ENCODE results near the gene SGCE. TPM values are rescaled to one million over a fixed set of nuclear protein-coding genes. Genes with fewer than 3 reads are reported as not detected.

SGCE gene
- total and polyA plus RNA-seq, 10 of the 15 experiments (the other 5 are each of a cell fraction or from before 2014, with no cell fraction given), result 30.5 to 80.1 (median 49.2) TPM

GRCh38 chr7:94571816-94572215 lies 84.1 kb downstream of the SGCE start:
- DNase-seq (ENCODE audit: low read depth, low spot score), result no peak
- no peaks in the 10 kb centered on the region for H3K79me2 ChIP-seq (ENCODE audit: control insufficient read depth, insufficient read depth, low read length)
- SMC1A ChIA-PET (ENCODE audit: uncharacterized antibody, unreplicated experiment), result no interaction called here
- no peaks in the 10 kb centered on the region for H3K4me1 ChIP-seq (ENCODE audit: control insufficient read depth, insufficient read depth, low read length)
- no peaks in the 10 kb centered on the region; the same call in none of the 3 replicates for H3K9me3 ChIP-seq (replicated peaks; ENCODE audit: control insufficient read depth, insufficient read depth, low read length)
- no peaks in the 10 kb centered on the region for H3K36me3 ChIP-seq (ENCODE audit: control insufficient read depth in 2 of 2, insufficient read depth in 2 of 2, low read length in 1 of 2)
- H3K4me2 ChIP-seq (ENCODE audit: control insufficient read depth, insufficient read depth), result no peak overlapping the region
- POLR2A ChIA-PET, result no interaction called here
- no TSS peak for BruUV-seq (replicated peaks)
- no peak overlapping the region for H3K9ac ChIP-seq (ENCODE audit: control insufficient read depth, insufficient read depth, low read length)
- TF ChIP-seq KAT2A (conservative IDR thresholded peaks at IDR 0.05; ENCODE audit: control insufficient read depth, low read depth, low read length) (no peak), CBX3 (IDR thresholded peaks at IDR 0.05; ENCODE audit: borderline replicate concordance, low read depth) (no peak), CBFB (IDR thresholded peaks at IDR 0.05; ENCODE audit: low read depth) (no peak), NFXL1 (IDR thresholded peaks at IDR 0.05; ENCODE audit: borderline replicate concordance) (no peak), HDGF (IDR thresholded peaks at IDR 0.05) (no peak), PBX3 (IDR thresholded peaks at IDR 0.05; ENCODE audit: insufficient replicate concordance, low read depth, low read length) (no peak), NFYA (IDR thresholded peaks at IDR 0.05; ENCODE audit: borderline replicate concordance, low read depth, low read length) (no peak), SPI1 (IDR thresholded peaks at IDR 0.05; ENCODE audit: borderline replicate concordance, insufficient read depth, low read depth, low read length) (no peak), BMI1 (IDR thresholded peaks at IDR 0.05; ENCODE audit: borderline replicate concordance) (no peak), CREB1 (IDR thresholded peaks at IDR 0.05; ENCODE audit: low read depth) (no peak), RELB (IDR thresholded peaks at IDR 0.05; ENCODE audit: low read depth) (no peak), NFIC (IDR thresholded peaks at IDR 0.05; ENCODE audit: low read depth, low read length) (no peak), TCF12 (IDR thresholded peaks at IDR 0.05; ENCODE audit: low read depth, low read length) (no peak), E4F1 (IDR thresholded peaks at IDR 0.05; ENCODE audit: borderline replicate concordance, partially characterized antibody) (no peak), KLF5 (IDR thresholded peaks at IDR 0.05; ENCODE audit: partially characterized antibody) (no peak), POLR2A (IDR thresholded peaks at IDR 0.05; ENCODE audit: low read depth, low read length) (no peak), EED (IDR thresholded peaks at IDR 0.05; ENCODE audit: low read depth) (no peak), PAX8 (IDR thresholded peaks at IDR 0.05) (no peak), ZNF207 (IDR thresholded peaks at IDR 0.05; ENCODE audit: borderline replicate concordance) (no peak), MYB (IDR thresholded peaks at IDR 0.05; ENCODE audit: borderline replicate concordance, low read depth, low read length) (no peak)
- no peak overlapping the region for H2AFZ ChIP-seq (ENCODE audit: control insufficient read depth, low read depth, low read length)
- H4K20me1 ChIP-seq (ENCODE audit: control insufficient read depth, insufficient read depth), result no peaks in the 10 kb centered on the region
- H3K27ac ChIP-seq (ENCODE audit: control insufficient read depth, insufficient read depth), result no peak overlapping the region
- H3K4me3 ChIP-seq, result no peak overlapping the region
- no peak for ATAC-seq
- no peaks in the 10 kb centered on the region for H3K27me3 ChIP-seq (replicated peaks in 1 of 2; ENCODE audit: control insufficient read depth in 2 of 2, insufficient read depth in 2 of 2, low read length in 1 of 2)
- in situ Hi-C loops (cut with MboI) (no loop called here), intact Hi-C loops (cut with micrococcal nuclease; ENCODE audit: unreplicated experiment) (no loop called here)
- FAIRE-seq, result no peak
- CTCF ChIA-PET, result no interaction called here
- RAD21 ChIA-PET (ENCODE audit: unreplicated experiment), result no interaction called here

All from GM12878 (cell line).